Gastrocnemius medialis (tissue), 4 donors: ENCODE data around the gene CCDC142. TPM values are rescaled to one million over a fixed set of nuclear protein-coding genes. Genes with fewer than 3 reads are reported as not detected.

ENCODE experiments used
- ATAC-seq, 2 donors: fragments of 150-250 bp; one replicate each; pipeline ENCODE4 v1.9.1; 2016
- DNase-seq, 2 donors: peaks; one replicate each; pipeline ENCODE4 v3.0.0-alpha.2; 2019
- H3K27ac ChIP-seq, 4 donors: fragments of 200-600 bp; sonication (generic); 1 replicate in 1 of 4; 2 replicates in 3 of 4; pipeline ENCODE4 v1.5.1; 2016 to 2018; ENCODE audit warnings: mild to moderate bottlenecking in 2 of 4, moderate library complexity in 1 of 4
- H3K27me3 ChIP-seq, 3 donors: fragments of 200-600 bp; sonication (generic) in 2 of 3; 1 replicate in 1 of 3; 2 replicates in 2 of 3; pipeline versions ENCODE4 v1.5.1 to v1.6.0; 2016 to 2019; ENCODE audit warnings: mild to moderate bottlenecking in 1 of 3, moderate library complexity in 1 of 3
- H3K36me3 ChIP-seq, 2 donors: fragments of 200-600 bp; sonication (generic) in 1 of 2; one replicate each; pipeline ENCODE4 v1.5.1; 2017 to 2018
- H3K4me1 ChIP-seq, 2 donors: fragments of 200-600 bp; sonication (generic) in 1 of 2; one replicate each; pipeline ENCODE4 v1.5.1; 2016 to 2017; ENCODE audit warnings: mild to moderate bottlenecking in 2 of 2
- H3K4me3 ChIP-seq, 4 donors: fragments of 200-600 bp; sonication (generic) in 3 of 4; 1 replicate in 1 of 4; 2 replicates in 3 of 4; pipeline ENCODE4 v1.5.1; 2016 to 2019; ENCODE audit warnings: mild to moderate bottlenecking in 2 of 4
- H3K9me3 ChIP-seq, 3 donors: fragments of 200-600 bp; sonication (generic) in 2 of 3; 1 replicate in 1 of 3; 2 replicates in 2 of 3; pipeline ENCODE4 v1.5.1; 2016 to 2019
- CTCF ChIP-seq, 5 experiments: fragments of 450-650 bp in 3 of 5; fragments of 200-600 bp in 2 of 5; sonication (generic) in 2 of 5; IDR thresholded peaks in 4 of 5; conservative IDR thresholded peaks in 1 of 5; 1 replicate in 4 of 5; 2 replicates in 1 of 5; pipeline ENCODE4 v1.5.1; 2016 to 2019; ENCODE audit warnings: antibody characterized with exemption in 5 of 5, mild to moderate bottlenecking in 3 of 5, moderate library complexity in 3 of 5
- POLR2A ChIP-seq, 2 donors: fragments of 450-650 bp; IDR thresholded peaks; one replicate each; pipeline ENCODE4 v1.6.1; 2017; ENCODE audit warnings: antibody characterized with exemption in 2 of 2, mild to moderate bottlenecking in 2 of 2, moderate library complexity in 2 of 2
- in situ Hi-C, 4 donors: fragments of 200-750 bp; cut with MboI; loops; one replicate each; pipeline versions ENCODE4 v1.15.0 to v1.8.0; 2017; ENCODE audit warnings: low sequenced_read_pairs in 4 of 4
- intact Hi-C: fragments of 100-400 bp; cut with DNase I; formaldehyde crosslinking; loops from one replicate; pipeline ENCODE4 v1.15.1; 2023; ENCODE audit warnings: low total_unique reads
- total RNA-seq, 4 donors: library from RNA; depleted of rRNA; stranded (reverse); fragments of >200 nt; gene quantifications; one replicate each; pipeline versions ENCODE4 v1.1.0 to v1.2.3, GENCODE V29; 2016

The CCDC142 gene
- 1 to 10 TPM; 5.5 to 7.3 (median 6.0) TPM for total RNA-seq

- in situ Hi-C loops (loop anchor here in 2 of 4 donors (5.0 to 10.0 kb wide), 2 partner anchors 49 to 102 kb away; no protein-coding TSS in a partner anchor), intact Hi-C loops (loop anchor here (1.0 to 2.0 kb wide), 7 partner anchors 10 to 746 kb away; partner anchors contain the start of genes AUP1, HTRA2, INO80B and PCGF1)
- H3K4me1 ChIP-seq = peaks cover 24 to 25% of the 10 kb centered on the region in 2 donors
- peak within 1 kb of the TSS; percentile 83 to 94 (median 88) for H3K27ac ChIP-seq
- no peaks in the 10 kb centered on the region for H3K9me3 ChIP-seq
- H3K27me3 ChIP-seq = no peaks in the 10 kb centered on the region
- peak; percentile 96 to 97 for DNase-seq
- peak within 1 kb of the TSS; percentile 82 to 97 (median 87) for H3K4me3 ChIP-seq
- H3K36me3 ChIP-seq = peaks cover 0 to 33% of the 10 kb centered on the region in 2 donors
- TF ChIP-seq POLR2A (IDR thresholded peaks at IDR 0.05) = peak; percentile 25 to 45
- TF ChIP-seq CTCF (IDR thresholded peaks at IDR 0.05 in 4 of 5, conservative IDR thresholded peaks at IDR 0.05 in 1 of 5) = peak; percentile 74 to 90 (median 85)
- ATAC-seq = peak; percentile 99 to 100
Measured at GRCh38 chr2:74482801-74483674, at the start of gene CCDC142, which contains the start of gene TTC31. Gene CCDC142 (minus strand): TSS chr2:74482998. CDS start chr2:74482837, 161 bp downstream. Gene TTC31 (plus strand): TSS chr2:74483081. CDS start chr2:74483096, 15 bp downstream.

GRCh38 chr2:74532222-74532621 is 49.4 kb upstream of the CCDC142 start:
- TF ChIP-seq CTCF (IDR thresholded peaks at IDR 0.05 in 4 of 5, conservative IDR thresholded peaks at IDR 0.05 in 1 of 5) = no peak
- no peak for TF ChIP-seq POLR2A (IDR thresholded peaks at IDR 0.05)
- in situ Hi-C loops = loop anchor here in 2 of 4 donors (5.0 to 25.0 kb wide), 2 partner anchors 50 to 1295 kb away; partner anchors contain the start of genes CCDC142 (in 1 of the 2), CCT7 (in 1 of the 2), PRADC1 (in 1 of the 2) and TTC31 (in 1 of the 2)
- ATAC-seq = no peak
- H3K4me1 ChIP-seq = peaks cover 19 to 28% of the 10 kb centered on the region in 2 donors
- no peaks in the 10 kb centered on the region for H3K27me3 ChIP-seq
- H3K4me3 ChIP-seq = no peak overlapping the region
- H3K27ac ChIP-seq = no peak overlapping the region
- H3K9me3 ChIP-seq = no peaks in the 10 kb centered on the region
- peaks cover 0 to 30% of the 10 kb centered on the region in 2 donors for H3K36me3 ChIP-seq
- DNase-seq = no peak
- intact Hi-C loops = no loop called here

- no peak for DNase-seq
- H3K27ac ChIP-seq = no peak overlapping the region
- H3K36me3 ChIP-seq = peaks cover 0 to 36% of the 10 kb centered on the region in 2 donors
- H3K4me1 ChIP-seq = peaks cover 19 to 28% of the 10 kb centered on the region in 2 donors
- ATAC-seq = no peak
- H3K9me3 ChIP-seq = no peaks in the 10 kb centered on the region
- TF ChIP-seq CTCF (IDR thresholded peaks at IDR 0.05 in 4 of 5, conservative IDR thresholded peaks at IDR 0.05 in 1 of 5) (no peak), POLR2A (IDR thresholded peaks at IDR 0.05) (no peak)
- H3K27me3 ChIP-seq = no peaks in the 10 kb centered on the region
- H3K4me3 ChIP-seq = no peak overlapping the region
- intact Hi-C loops (no loop called here), in situ Hi-C loops (loop anchor here in 2 of 4 donors (5.0 to 25.0 kb wide), 2 partner anchors 49 to 1294 kb away; partner anchors contain the start of genes CCDC142 (in 1 of the 2), CCT7 (in 1 of the 2), PRADC1 (in 1 of the 2) and TTC31 (in 1 of the 2))
Measured at GRCh38 chr2:74531666-74532065, 48.9 kb upstream of the CCDC142 start.

GRCh38 chr2:74530239-74531187 is 47.7 kb upstream of the CCDC142 start:
- intact Hi-C loops = no loop called here
- no peak for DNase-seq
- peaks cover 19 to 28% of the 10 kb centered on the region in 2 donors for H3K4me1 ChIP-seq

More at GRCh38 chr2:74530239-74531187, 47.7 kb upstream of the CCDC142 start:
- H3K9me3 ChIP-seq = no peaks in the 10 kb centered on the region
- in situ Hi-C loops = loop anchor here in 2 of 4 donors (5.0 to 25.0 kb wide), 2 partner anchors 48 to 1293 kb away; partner anchors contain the start of genes CCDC142 (in 1 of the 2), CCT7 (in 1 of the 2), PRADC1 (in 1 of the 2) and TTC31 (in 1 of the 2)
- H3K27me3 ChIP-seq = no peaks in the 10 kb centered on the region
- peak overlapping the region; percentile 79 to 98 (median 84) for H3K4me3 ChIP-seq
- H3K27ac ChIP-seq = peak overlapping the region; percentile 84 to 94 (median 89)
- H3K36me3 ChIP-seq = peaks cover 0 to 47% of the 10 kb centered on the region in 2 donors
- peak; percentile 6 to 7 for ATAC-seq
- TF ChIP-seq CTCF (IDR thresholded peaks at IDR 0.05 in 4 of 5, conservative IDR thresholded peaks at IDR 0.05 in 1 of 5) (no peak), POLR2A (IDR thresholded peaks at IDR 0.05) (no peak)
